Chondrocyte (in vitro differentiated cells): ENCODE results near the gene GZMM. TPM values are rescaled to one million over a fixed set of nuclear protein-coding genes. Genes with fewer than 3 reads are reported as not detected.
A peak's percentile ranks its signal among the peaks of the same experiment; 100 is the strongest.

Experiments
- DNase-seq: peaks from one replicate; pipeline ENCODE4 v3.0.0; 2021; ENCODE audit warnings: mixed read lengths, low spot score
- H3K27ac Mint-ChIP-seq: one replicate; pipeline ENCODE4 v1.8.0; 2021; ENCODE audit warnings: mild to moderate bottlenecking, moderate library complexity, mixed read lengths; ENCODE audit not compliant: unreplicated experiment
- H3K27me3 Mint-ChIP-seq: 2 replicates; pipeline ENCODE4 v1.8.0; 2021; ENCODE audit warnings: low read depth, mixed read lengths
- H3K36me3 Mint-ChIP-seq: 2 replicates; pipeline ENCODE4 v1.8.0; 2021; ENCODE audit warnings: low read depth, mixed read lengths
- H3K4me1 Mint-ChIP-seq: 2 replicates; pipeline ENCODE4 v1.8.0; 2021; ENCODE audit warnings: low read depth, mild to moderate bottlenecking, mixed read lengths
- H3K4me3 Mint-ChIP-seq: one replicate; pipeline ENCODE4 v1.8.0; 2021; ENCODE audit warnings: mild to moderate bottlenecking, moderate library complexity, mixed read lengths; ENCODE audit not compliant: unreplicated experiment
- H3K9me3 Mint-ChIP-seq: 2 replicates; pipeline ENCODE4 v1.8.0; 2021; ENCODE audit warnings: low read depth, mixed read lengths
- CTCF ChIP-seq: fragments of 200-600 bp; sonication (generic); IDR thresholded peaks from 2 replicates; pipeline ENCODE4 v1.5.0; 2021; ENCODE audit warnings: antibody characterized with exemption, mild to moderate bottlenecking, moderate library complexity
- total RNA-seq: library from RNA; stranded (reverse); gene quantifications from 3 replicates; pipeline ENCODE4 v1.2.1, GENCODE V29; 2021

GZMM gene
- total RNA-seq, 1 donor from 2014 or later: not detected

DNA sequence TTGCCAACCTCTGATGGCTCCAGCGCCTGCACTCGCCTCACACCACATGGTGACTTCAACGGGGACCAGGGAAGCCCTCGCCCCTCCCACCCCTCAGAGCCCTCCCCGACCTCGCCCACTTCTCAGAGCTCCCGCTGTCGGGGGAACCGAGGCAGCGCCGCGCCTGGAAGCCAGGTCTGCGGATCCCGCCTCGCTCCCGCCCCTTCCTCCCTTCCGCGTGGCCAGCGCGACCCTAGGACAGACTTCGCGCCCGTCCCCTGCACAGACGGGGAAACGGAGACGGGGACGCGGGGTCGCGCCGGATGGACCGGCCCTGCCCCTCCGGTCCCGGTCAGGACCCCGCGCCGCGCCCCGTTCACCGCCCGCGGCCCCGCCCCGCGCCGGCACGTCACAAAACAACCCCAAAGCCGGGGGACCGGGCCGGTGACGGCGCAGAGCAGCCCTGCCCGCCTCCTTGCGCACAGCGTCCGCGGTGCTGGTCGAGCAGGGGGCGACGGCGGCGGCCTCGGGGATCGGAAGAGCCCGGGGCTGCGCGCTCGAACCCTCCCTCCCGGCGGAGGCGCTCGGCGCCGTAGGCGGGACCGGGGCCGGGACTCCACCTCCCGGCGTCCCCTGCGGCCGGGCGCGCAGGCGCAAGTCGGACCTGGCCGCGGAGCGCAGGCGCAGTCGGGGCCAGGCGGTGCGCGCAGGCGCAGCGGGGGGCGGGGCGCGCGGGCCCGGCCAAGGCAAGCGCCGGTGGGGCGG is 12.7 kb upstream of the GZMM start:
- Mint-ChIP-seq H3K27ac (peak overlapping the region; percentile 65), H3K4me3 (peak overlapping the region; percentile 70), H3K4me1 (peaks cover 18% of the 10 kb centered on the region), H3K27me3 (no peaks in the 10 kb centered on the region), H3K9me3 (no peaks in the 10 kb centered on the region), H3K36me3 (peaks cover 1% of the 10 kb centered on the region)
- peak; percentile 46 for TF ChIP-seq CTCF
- peak; percentile 89 for DNase-seq

DNA sequence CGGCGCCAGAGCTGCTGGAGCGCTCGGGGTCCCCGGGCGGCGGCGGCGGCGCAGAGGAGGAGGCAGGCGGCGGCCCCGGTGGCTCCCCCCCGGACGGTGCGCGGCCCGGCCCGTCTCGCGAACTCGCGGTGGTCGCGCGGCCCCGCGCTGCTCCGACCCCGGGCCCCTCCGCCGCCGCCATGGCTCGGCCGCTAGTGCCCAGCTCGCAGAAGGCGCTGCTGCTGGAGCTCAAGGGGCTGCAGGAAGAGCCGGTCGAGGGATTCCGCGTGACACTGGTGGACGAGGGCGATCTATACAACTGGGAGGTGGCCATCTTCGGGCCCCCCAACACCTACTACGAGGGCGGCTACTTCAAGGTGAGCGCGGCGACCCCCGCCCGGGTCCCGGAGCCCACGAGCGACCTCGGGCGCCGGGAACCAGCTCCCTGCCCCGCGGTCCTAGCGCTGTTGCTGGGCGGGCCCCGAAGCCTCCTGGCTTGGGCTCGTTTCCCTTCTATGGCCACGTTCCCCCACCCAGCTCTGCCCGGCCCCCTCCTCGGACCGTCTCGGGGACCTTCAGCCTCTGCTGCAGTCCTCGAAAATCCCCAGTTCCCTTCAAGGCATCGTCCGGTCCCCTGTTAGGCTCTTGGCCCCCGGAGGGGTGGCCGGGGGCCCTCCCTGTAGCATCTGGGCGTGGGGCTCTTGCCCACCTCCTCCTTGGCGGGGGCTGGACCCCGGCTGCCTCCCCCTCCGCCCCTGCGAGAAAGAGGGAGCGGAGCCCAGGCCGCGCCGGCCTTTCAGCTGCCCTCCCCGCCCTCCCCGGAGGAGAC is 11.9 kb upstream of the GZMM start, which contains the start of gene CDC34:
CDC34 (plus strand) TSS at position 8 of the 808 bp plus-strand sequence; CDS start at position 180, 172 bp downstream.
- no peak for TF ChIP-seq CTCF
- H3K36me3 Mint-ChIP-seq: peaks cover 1% of the 10 kb centered on the region
- peak within 1 kb of the TSS; percentile 96 for H3K27ac Mint-ChIP-seq
- H3K27me3 Mint-ChIP-seq: no peaks in the 10 kb centered on the region
- H3K4me1 Mint-ChIP-seq: peaks cover 18% of the 10 kb centered on the region
- H3K9me3 Mint-ChIP-seq: no peaks in the 10 kb centered on the region
- peak within 1 kb of the TSS; percentile 88 for H3K4me3 Mint-ChIP-seq
- peak; percentile 79 for DNase-seq

- peak; percentile 86 for TF ChIP-seq CTCF
- DNase-seq: peak; percentile 90
- H3K9me3 Mint-ChIP-seq: no peaks in the 10 kb centered on the region
Observed at GRCh38 chr19:532561-533363, 11.1 kb upstream of the GZMM start.

GRCh38 chr19:533364-534058 is 10.3 kb upstream of the GZMM start:
- no peak for TF ChIP-seq CTCF
- H3K9me3 Mint-ChIP-seq: no peaks in the 10 kb centered on the region
- H3K27me3 Mint-ChIP-seq: no peaks in the 10 kb centered on the region
- no peak for DNase-seq
- H3K36me3 Mint-ChIP-seq: peaks cover 5% of the 10 kb centered on the region
- H3K4me3 Mint-ChIP-seq: peak overlapping the region; percentile 88
- H3K4me1 Mint-ChIP-seq: peaks cover 18% of the 10 kb centered on the region
- H3K27ac Mint-ChIP-seq: peak overlapping the region; percentile 96

More at GRCh38 chr19:532561-533363, 11.1 kb upstream of the GZMM start:
- Mint-ChIP-seq H3K36me3 (peaks cover 1% of the 10 kb centered on the region), H3K27me3 (no peaks in the 10 kb centered on the region), H3K27ac (peak overlapping the region; percentile 96), H3K4me3 (peak overlapping the region; percentile 88), H3K4me1 (peaks cover 18% of the 10 kb centered on the region)
